Effector memory CD4-positive, alpha-beta T cell (primary cell): ENCODE data around the gene MAP3K10.

ENCODE experiments used
- DNase-seq, 3 donors: peaks; one replicate each; pipeline ENCODE4 v3.0.0-alpha.2; 2020
- H3K27ac ChIP-seq: 2 replicates; pipeline ENCODE4 v1.7.0; 2013; ENCODE audit warnings: mild to moderate bottlenecking, low read length, moderate library complexity; ENCODE audit not compliant: insufficient read depth, poor library complexity, severe bottlenecking
- H3K27me3 ChIP-seq: replicated peaks from 2 replicates; pipeline ENCODE4 v1.7.0; 2013; ENCODE audit warnings: mild to moderate bottlenecking, low read length; ENCODE audit not compliant: insufficient read depth, control insufficient read depth, poor library complexity, severe bottlenecking
- H3K36me3 ChIP-seq: 2 replicates; pipeline ENCODE4 v1.7.0; 2013; ENCODE audit warnings: mild to moderate bottlenecking, low read length, moderate library complexity; ENCODE audit not compliant: control insufficient read depth, insufficient read depth
- H3K4me1 ChIP-seq: 2 replicates; pipeline ENCODE4 v1.7.0; 2013; ENCODE audit warnings: low read length, mild to moderate bottlenecking; ENCODE audit not compliant: control insufficient read depth, insufficient read depth, poor library complexity, severe bottlenecking
- H3K4me3 ChIP-seq: 2 replicates; pipeline ENCODE4 v1.7.0; 2013; ENCODE audit warnings: low read length, low read depth, mild to moderate bottlenecking; ENCODE audit not compliant: insufficient read depth, poor library complexity, severe bottlenecking
- H3K9me3 ChIP-seq: 2 replicates; pipeline ENCODE4 v1.7.0; 2013; ENCODE audit warnings: mild to moderate bottlenecking, low read length, moderate library complexity; ENCODE audit not compliant: control insufficient read depth

Gene MAP3K10

DNA sequence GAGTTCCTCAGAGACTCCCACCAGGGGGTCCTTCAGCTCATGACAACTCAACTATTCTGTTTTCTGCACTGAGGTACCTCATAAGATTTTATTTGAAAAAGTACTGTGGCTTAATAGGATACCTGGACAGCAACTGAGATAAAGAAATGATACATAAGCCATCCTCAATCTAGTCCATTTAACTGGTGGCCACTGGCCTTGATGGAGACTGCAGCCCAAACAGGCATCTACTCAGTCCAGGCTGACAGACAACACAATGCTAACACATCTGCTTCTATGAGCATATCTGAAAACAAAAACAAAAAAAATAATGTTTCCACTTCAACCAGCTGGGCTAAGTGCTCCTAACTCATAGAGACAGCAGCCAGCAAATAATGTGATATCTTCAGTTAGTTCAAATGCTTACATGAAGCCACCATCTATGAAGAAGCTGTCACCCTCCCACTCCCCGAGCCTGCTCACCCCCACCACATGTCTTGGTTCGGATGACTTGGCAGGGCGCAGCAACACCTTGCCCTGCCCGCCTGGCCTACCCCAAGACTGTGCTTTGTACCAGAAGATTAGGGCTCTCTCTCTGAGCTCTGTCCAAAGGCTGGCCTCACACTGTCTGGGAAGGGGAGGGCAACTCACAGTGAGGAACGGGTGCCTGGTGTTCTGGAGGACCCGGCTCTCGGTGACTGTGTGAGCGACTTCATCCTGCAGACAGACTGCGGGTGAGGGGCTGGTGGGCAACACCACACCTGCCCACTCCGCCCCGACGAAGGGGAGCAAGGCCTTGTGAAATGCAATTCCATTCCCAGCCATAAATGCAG is 48.4 kb downstream of the MAP3K10 start:
- H3K36me3 ChIP-seq, result peaks cover 74% of the 10 kb centered on the region
- no peak overlapping the region for H3K27ac ChIP-seq
- no peaks in the 10 kb centered on the region for H3K9me3 ChIP-seq
- H3K27me3 ChIP-seq, result no peaks in the 10 kb centered on the region
- H3K4me3 ChIP-seq, result no peak overlapping the region
- no peaks in the 10 kb centered on the region for H3K4me1 ChIP-seq
- DNase-seq, result no peak

DNA sequence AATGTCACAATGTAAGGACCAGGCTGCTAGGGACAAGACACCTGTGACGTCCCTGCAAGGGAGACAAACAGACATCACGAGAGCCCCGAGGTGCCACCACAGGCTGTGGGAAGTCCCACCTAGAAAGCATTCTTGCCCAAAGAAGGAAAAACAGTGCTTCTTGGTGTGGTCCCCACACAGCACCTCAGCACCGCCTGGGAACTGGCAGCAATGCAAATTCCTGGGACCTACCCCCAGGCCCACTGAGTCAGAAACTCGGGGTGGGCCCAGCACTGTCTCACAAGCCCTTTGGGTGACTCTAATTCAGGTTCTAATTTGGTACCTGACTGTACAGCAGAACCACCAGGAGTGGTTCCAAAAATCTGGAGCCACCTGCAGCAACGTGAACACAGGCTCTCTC is 49.1 kb downstream of the MAP3K10 start:
- no peak overlapping the region for H3K4me3 ChIP-seq
- peaks cover 67% of the 10 kb centered on the region for H3K36me3 ChIP-seq
- no peak overlapping the region for H3K27ac ChIP-seq
- H3K9me3 ChIP-seq, result no peaks in the 10 kb centered on the region
- no peak for DNase-seq
- no peaks in the 10 kb centered on the region for H3K27me3 ChIP-seq
- no peaks in the 10 kb centered on the region for H3K4me1 ChIP-seq

- H3K36me3 ChIP-seq, result peaks cover 58% of the 10 kb centered on the region
- H3K4me3 ChIP-seq, result no peak overlapping the region
- H3K27me3 ChIP-seq, result no peaks in the 10 kb centered on the region
- H3K9me3 ChIP-seq, result no peaks in the 10 kb centered on the region
- H3K4me1 ChIP-seq, result no peaks in the 10 kb centered on the region
- H3K27ac ChIP-seq, result no peak overlapping the region
- DNase-seq, result no peak
Observed at GRCh38 chr19:40241125-40241808, 50.0 kb downstream of the MAP3K10 start.

DNA sequence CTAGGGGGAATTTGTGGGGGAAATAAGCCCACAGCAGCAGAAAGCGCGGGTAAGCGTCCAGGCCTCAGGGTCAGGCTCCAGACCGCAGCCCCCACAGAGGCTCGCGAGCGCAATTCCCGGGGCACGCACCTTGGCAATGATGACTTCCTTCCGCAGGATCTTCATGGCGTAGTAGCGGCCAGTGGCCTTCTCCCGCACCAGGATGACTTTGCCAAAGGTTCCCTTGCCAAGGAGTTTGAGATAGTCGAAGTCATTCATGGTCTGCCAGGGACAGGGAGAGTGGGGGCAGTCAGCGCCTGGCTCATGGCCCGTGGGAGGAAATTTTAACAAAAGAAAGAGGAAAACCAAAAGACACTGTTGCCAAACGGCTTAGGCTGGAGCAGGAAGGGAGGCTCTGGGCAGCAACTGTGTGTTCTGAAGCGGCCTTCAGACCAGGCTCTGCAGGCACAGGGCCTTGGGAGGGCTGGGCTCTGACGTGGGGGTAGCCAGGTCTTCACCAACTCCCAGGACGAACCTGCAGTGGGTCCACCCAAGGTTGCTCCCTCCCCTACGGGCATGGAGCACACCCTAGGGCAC is 50.7 kb downstream of the MAP3K10 start:
- Histone ChIP-seq H3K27ac (no peak overlapping the region), H3K36me3 (peaks cover 52% of the 10 kb centered on the region), H3K9me3 (no peaks in the 10 kb centered on the region), H3K4me1 (no peaks in the 10 kb centered on the region), H3K27me3 (no peaks in the 10 kb centered on the region), H3K4me3 (no peak overlapping the region)
- no peak for DNase-seq

GRCh38 chr19:40242480-40242879 is 51.3 kb downstream of the MAP3K10 start:
- no peak for DNase-seq
- H3K27ac ChIP-seq, result no peak overlapping the region
- no peaks in the 10 kb centered on the region for H3K4me1 ChIP-seq
- no peak overlapping the region for H3K4me3 ChIP-seq
- H3K36me3 ChIP-seq, result peaks cover 46% of the 10 kb centered on the region
- H3K9me3 ChIP-seq, result no peaks in the 10 kb centered on the region
- H3K27me3 ChIP-seq, result no peaks in the 10 kb centered on the region

GRCh38 chr19:40243181-40243580 is 52.0 kb downstream of the MAP3K10 start:
- no peak for DNase-seq
- Histone ChIP-seq H3K9me3 (no peaks in the 10 kb centered on the region), H3K27me3 (no peaks in the 10 kb centered on the region), H3K36me3 (peaks cover 39% of the 10 kb centered on the region), H3K4me3 (no peak overlapping the region), H3K4me1 (no peaks in the 10 kb centered on the region), H3K27ac (no peak overlapping the region)

DNA sequence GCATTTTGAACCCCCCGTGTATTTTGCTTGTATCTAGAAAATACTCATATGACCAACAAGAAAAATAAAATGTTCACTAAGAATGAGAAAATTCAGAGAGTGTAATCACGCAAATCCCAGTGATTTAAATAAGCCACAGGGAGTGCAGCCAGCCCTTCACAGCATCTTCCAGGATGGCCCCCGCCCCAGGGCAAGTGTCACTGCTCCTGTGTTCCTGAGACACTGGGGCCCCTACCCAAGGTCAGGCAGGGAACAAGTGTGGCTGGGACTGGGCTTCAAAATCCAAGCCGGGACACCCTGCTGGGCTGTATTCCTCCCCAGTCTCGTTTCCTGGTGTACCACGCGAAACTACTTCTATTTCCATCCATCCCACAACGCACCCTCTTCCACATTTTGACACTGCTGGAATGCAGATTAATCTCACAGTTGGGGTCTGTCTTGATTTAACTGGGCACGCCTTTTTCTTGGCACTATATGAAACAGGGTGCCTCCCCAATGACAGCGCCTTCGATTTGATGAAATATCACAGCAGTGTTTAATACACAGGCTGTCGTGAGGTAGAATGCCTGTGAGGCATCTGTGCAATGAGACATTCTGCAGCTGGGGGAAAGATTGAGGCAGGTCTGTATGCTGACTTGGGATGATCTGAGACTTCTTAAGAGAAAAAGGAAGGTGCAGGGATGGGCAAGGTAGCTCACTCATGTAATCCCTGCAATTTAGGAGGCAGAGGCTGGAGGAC is 53.5 kb downstream of the MAP3K10 start:
- DNase-seq, result no peak
- H3K4me3 ChIP-seq, result no peak overlapping the region
- peaks cover 24% of the 10 kb centered on the region for H3K36me3 ChIP-seq
- no peaks in the 10 kb centered on the region for H3K27me3 ChIP-seq
- H3K9me3 ChIP-seq, result no peaks in the 10 kb centered on the region
- no peaks in the 10 kb centered on the region for H3K4me1 ChIP-seq
- H3K27ac ChIP-seq, result no peak overlapping the region

DNA sequence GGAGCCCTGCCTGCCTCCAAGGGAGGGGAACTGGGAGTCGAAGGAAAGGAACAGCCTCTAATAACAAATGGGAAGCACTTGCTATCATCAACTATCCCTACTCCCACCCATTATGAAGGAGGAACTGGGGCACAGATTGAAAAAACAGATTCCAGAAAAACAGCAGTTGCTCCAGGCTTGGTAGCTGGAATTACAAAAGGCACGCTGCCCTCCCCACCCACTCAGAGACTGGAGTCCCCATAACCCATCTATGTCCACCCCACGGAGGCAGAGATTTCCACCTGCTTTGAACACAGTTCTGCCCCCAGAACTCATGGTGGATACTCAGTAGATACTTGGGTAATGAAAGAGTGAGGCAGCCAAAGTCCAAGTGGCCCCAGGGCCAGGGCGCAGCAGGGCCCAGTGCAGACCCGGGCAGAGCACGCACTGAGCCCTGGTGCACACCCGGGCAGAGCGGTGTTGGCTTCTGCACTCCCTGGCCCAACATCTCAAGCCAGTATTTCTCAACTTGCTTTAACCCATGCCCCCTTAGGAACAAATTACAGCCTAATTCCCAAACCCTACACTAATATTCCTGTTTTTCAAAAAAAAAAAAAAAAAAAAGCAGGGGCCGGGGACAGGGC is 54.4 kb downstream of the MAP3K10 start:
- H3K27me3 ChIP-seq, result no peaks in the 10 kb centered on the region
- no peak for DNase-seq
- H3K4me1 ChIP-seq, result no peaks in the 10 kb centered on the region
- peaks cover 15% of the 10 kb centered on the region for H3K36me3 ChIP-seq
- no peak overlapping the region for H3K4me3 ChIP-seq
- H3K9me3 ChIP-seq, result no peaks in the 10 kb centered on the region
- H3K27ac ChIP-seq, result no peak overlapping the region

DNA sequence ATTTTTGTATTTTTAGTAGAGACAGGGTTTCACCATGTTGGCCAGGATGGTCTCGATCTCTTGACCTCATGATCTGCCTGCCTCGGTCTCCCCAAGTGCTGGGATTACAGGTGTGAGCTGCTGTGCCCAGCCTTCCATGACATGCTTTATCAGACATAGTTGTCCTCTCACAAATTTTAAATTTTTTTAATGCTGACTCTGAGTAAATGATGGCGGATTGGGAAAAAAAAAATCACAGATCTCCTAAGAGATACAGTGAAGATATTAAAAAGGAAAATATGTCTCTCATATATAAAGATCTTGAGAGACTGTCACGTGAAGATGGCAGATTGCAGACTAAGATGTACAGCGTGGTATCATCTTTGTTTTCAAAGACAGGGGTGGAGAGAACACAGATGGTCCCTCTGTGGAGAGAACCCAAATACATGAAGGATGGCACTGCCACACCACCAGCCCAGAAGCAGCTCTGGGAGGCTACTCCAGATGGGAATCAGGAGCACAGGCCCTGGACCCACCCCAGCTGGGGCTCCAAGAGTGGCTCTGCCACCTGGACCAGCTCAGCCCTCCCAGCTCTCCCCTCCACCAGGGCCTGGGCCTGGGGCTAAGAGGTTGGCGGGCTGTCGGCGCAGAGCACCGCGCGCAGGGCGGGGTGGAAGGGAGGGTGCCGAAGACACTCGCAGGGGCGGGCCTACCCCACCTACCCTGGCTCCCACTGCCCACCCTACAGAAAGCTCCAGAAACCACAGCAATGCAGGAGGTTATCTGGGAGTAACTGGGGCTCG is 55.3 kb downstream of the MAP3K10 start:
- H3K36me3 ChIP-seq, result peaks cover 12% of the 10 kb centered on the region

More for the DNA sequence above, 55.3 kb downstream of the MAP3K10 start:
- DNase-seq, result no peak
- Histone ChIP-seq H3K4me3 (no peak overlapping the region), H3K27ac (no peak overlapping the region), H3K4me1 (no peaks in the 10 kb centered on the region), H3K9me3 (no peaks in the 10 kb centered on the region), H3K27me3 (no peaks in the 10 kb centered on the region)
